ENCODE results near the gene CYBC1.

DNA sequence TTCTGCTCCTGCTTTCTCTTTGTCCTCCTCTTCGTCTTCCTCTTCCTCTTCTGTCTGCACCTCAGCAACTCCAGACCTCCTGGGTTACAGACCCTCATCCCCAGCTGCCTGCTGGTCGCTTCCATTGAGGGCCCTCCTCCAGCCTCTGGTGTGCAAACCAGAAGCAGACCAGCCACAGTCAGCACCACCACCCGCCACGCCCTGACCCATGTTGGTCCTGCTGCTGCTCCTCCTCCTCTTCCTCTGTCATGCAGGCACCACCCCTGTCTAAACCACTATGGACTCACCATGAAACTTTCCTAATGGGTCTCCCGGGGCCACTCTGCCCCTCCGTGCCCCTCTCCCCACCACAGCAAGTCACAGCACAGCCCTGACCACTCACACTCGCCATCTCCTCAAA, 20.7 kb downstream of the CYBC1 start:
- TF ChIP-seq, protein P1, sequence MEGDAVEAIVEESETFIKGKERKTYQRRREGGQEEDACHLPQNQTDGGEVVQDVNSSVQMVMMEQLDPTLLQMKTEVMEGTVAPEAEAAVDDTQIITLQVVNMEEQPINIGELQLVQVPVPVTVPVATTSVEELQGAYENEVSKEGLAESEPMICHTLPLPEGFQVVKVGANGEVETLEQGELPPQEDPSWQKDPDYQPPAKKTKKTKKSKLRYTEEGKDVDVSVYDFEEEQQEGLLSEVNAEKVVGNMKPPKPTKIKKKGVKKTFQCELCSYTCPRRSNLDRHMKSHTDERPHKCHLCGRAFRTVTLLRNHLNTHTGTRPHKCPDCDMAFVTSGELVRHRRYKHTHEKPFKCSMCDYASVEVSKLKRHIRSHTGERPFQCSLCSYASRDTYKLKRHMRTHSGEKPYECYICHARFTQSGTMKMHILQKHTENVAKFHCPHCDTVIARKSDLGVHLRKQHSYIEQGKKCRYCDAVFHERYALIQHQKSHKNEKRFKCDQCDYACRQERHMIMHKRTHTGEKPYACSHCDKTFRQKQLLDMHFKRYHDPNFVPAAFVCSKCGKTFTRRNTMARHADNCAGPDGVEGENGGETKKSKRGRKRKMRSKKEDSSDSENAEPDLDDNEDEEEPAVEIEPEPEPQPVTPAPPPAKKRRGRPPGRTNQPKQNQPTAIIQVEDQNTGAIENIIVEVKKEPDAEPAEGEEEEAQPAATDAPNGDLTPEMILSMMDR (IDR thresholded peaks at IDR 0.05; ENCODE audit: low read length): no peak
- no peak for TF ChIP-seq EZH2 (optimal IDR thresholded peaks at IDR 0.05; ENCODE audit: low read depth, low read length)
- TF ChIP-seq EZH2phosphoT487 (IDR thresholded peaks at IDR 0.05; ENCODE audit: low read length): no peak

All from MM.1S (cell line).